Parathyroid adenoma (tissue), 2 donors: ENCODE results near the gene TMEM132C.

ENCODE experiments used
- H2AFZ ChIP-seq: fragments of 300-600 bp; sonication (generic); one replicate; pipeline ENCODE4 v1.7.0; 2017; ENCODE audit warnings: antibody characterized with exemption, mild to moderate bottlenecking
- H3K27ac ChIP-seq: fragments of 300-600 bp; sonication (generic); one replicate; pipeline ENCODE4 v1.7.0; 2017
- H3K27me3 ChIP-seq: fragments of 300-600 bp; sonication (generic); one replicate; pipeline ENCODE4 v1.7.0; 2017; ENCODE audit warnings: low read length; ENCODE audit not compliant: control insufficient read depth, insufficient read depth
- H3K36me3 ChIP-seq: fragments of 300-600 bp; sonication (generic); one replicate; pipeline ENCODE4 v1.7.0; 2017; ENCODE audit warnings: low read length; ENCODE audit not compliant: control insufficient read depth, insufficient read depth
- H3K4me1 ChIP-seq: fragments of 300-600 bp; sonication (generic); one replicate; pipeline ENCODE4 v1.7.0; 2017; ENCODE audit warnings: control low read depth
- H3K4me2 ChIP-seq: fragments of 300-600 bp; sonication (generic); one replicate; pipeline ENCODE4 v1.7.0; 2017; ENCODE audit warnings: low read length
- H3K4me3 ChIP-seq: fragments of 300-600 bp; sonication (generic); one replicate; pipeline ENCODE4 v1.7.0; 2017; ENCODE audit warnings: low read depth, low read length
- H3K79me2 ChIP-seq: fragments of 300-600 bp; sonication (generic); one replicate; pipeline ENCODE4 v1.7.0; 2017; ENCODE audit warnings: control low read depth
- H3K9ac ChIP-seq: fragments of 300-600 bp; sonication (generic); one replicate; pipeline ENCODE4 v1.7.0; 2017; ENCODE audit warnings: mild to moderate bottlenecking
- H3K9me3 ChIP-seq: fragments of 300-600 bp; sonication (generic); one replicate; pipeline ENCODE4 v1.7.0; 2017; ENCODE audit warnings: low read length; ENCODE audit not compliant: control insufficient read depth
- CTCF ChIP-seq: fragments of 300-600 bp; sonication (generic); IDR thresholded peaks from one replicate; pipeline ENCODE4 v1.7.0; 2017; ENCODE audit warnings: antibody characterized with exemption, mild to moderate bottlenecking
- donor health status: primary hyperparathyroidism.

The TMEM132C gene

DNA sequence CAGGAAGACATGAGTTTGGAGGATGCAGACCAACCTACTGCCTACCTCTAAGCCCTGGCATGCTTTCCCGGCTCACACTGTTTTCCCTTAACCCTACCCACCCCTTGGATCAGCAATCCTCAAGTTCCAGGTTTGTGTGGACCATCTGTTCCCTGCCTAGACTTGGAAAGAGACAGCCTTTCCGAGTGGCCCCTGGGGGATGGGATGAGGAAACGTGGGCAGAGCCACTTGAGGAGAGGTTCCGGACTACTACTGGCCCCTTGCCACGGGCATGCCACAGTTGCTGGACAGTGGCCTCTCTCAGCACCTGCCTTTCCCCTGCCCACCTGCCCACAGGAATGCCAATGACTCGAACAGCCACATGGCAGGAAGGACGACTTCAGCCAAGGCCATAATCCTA lies 420.9 kb downstream of the TMEM132C start:
- H3K79me2 ChIP-seq: no peaks in the 10 kb centered on the region
- no peaks in the 10 kb centered on the region for H3K36me3 ChIP-seq
- H3K9ac ChIP-seq: no peak overlapping the region
- H3K4me1 ChIP-seq: no peaks in the 10 kb centered on the region
- TF ChIP-seq CTCF: no peak
- no peaks in the 10 kb centered on the region for H3K27me3 ChIP-seq
- no peak overlapping the region for H3K27ac ChIP-seq
- no peak overlapping the region for H2AFZ ChIP-seq
- no peaks in the 10 kb centered on the region for H3K9me3 ChIP-seq
- no peak overlapping the region for H3K4me2 ChIP-seq
- H3K4me3 ChIP-seq: no peak overlapping the region

DNA sequence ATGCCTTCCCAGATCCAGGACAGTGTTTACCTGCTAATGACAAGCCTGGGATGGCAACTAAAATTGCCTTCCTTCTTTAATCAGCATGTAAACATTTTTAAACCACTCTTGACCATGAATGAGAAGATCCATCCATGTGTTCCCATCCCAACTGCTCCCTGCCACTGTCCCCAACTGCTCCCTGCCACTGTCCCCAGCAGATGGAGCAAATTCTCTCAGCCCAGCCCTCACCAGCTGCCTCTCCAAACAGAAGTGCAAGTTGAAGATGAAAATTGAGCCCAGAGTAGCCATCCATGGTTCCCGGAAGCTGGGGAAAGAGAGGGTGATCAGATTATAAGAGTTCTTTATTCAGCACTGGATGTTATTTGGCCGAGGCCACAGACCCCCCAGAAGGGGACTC lies 423.7 kb downstream of the TMEM132C start:
- TF ChIP-seq CTCF: no peak
- H3K4me3 ChIP-seq: no peak overlapping the region
- H3K4me1 ChIP-seq: no peaks in the 10 kb centered on the region
- H3K36me3 ChIP-seq: no peaks in the 10 kb centered on the region
- no peak overlapping the region for H3K27ac ChIP-seq
- no peak overlapping the region for H3K4me2 ChIP-seq
- H3K9ac ChIP-seq: no peak overlapping the region
- H3K79me2 ChIP-seq: no peaks in the 10 kb centered on the region
- H3K9me3 ChIP-seq: no peaks in the 10 kb centered on the region
- no peak overlapping the region for H2AFZ ChIP-seq
- no peaks in the 10 kb centered on the region for H3K27me3 ChIP-seq

- no peaks in the 10 kb centered on the region for H3K36me3 ChIP-seq
- no peak overlapping the region for H3K4me2 ChIP-seq
- H3K79me2 ChIP-seq: no peaks in the 10 kb centered on the region
- H3K27me3 ChIP-seq: no peaks in the 10 kb centered on the region
- TF ChIP-seq CTCF: no peak
- no peaks in the 10 kb centered on the region for H3K9me3 ChIP-seq
- no peak overlapping the region for H3K9ac ChIP-seq
- H2AFZ ChIP-seq: no peak overlapping the region
- H3K27ac ChIP-seq: no peak overlapping the region
- H3K4me3 ChIP-seq: no peak overlapping the region
- H3K4me1 ChIP-seq: no peaks in the 10 kb centered on the region
Measured at GRCh38 chr12:128693115-128693514, 426.1 kb downstream of the TMEM132C start.

GRCh38 chr12:128693771-128694170 lies 426.8 kb downstream of the TMEM132C start:
- no peak overlapping the region for H3K4me3 ChIP-seq
- no peak overlapping the region for H2AFZ ChIP-seq
- no peaks in the 10 kb centered on the region for H3K4me1 ChIP-seq
- H3K27me3 ChIP-seq: no peaks in the 10 kb centered on the region
- H3K9ac ChIP-seq: no peak overlapping the region
- no peaks in the 10 kb centered on the region for H3K9me3 ChIP-seq
- no peaks in the 10 kb centered on the region for H3K79me2 ChIP-seq
- no peaks in the 10 kb centered on the region for H3K36me3 ChIP-seq
- TF ChIP-seq CTCF: no peak
- no peak overlapping the region for H3K4me2 ChIP-seq
- H3K27ac ChIP-seq: no peak overlapping the region

GRCh38 chr12:128694445-128694844 lies 427.5 kb downstream of the TMEM132C start:
- Histone ChIP-seq H3K36me3 (no peaks in the 10 kb centered on the region), H3K9me3 (no peaks in the 10 kb centered on the region), H3K4me2 (no peak overlapping the region), H3K27ac (no peak overlapping the region), H3K27me3 (no peaks in the 10 kb centered on the region), H3K4me3 (no peak overlapping the region), H3K9ac (no peak overlapping the region), H3K4me1 (no peaks in the 10 kb centered on the region), H2AFZ (no peak overlapping the region), H3K79me2 (no peaks in the 10 kb centered on the region)
- TF ChIP-seq CTCF: no peak
